K562 (cell line): ENCODE results near the gene NRSN2. TPM values are rescaled to one million over a fixed set of nuclear protein-coding genes. Genes with fewer than 3 reads are reported as not detected.
"Not testable (repeated sequence)": the region's sequence is repeated elsewhere in the genome, so short reads cannot be mapped to it uniquely, and the experiment has no call there.

Source experiments
- ATAC-seq: fragments of 200-7000 bp; cut with Tn5 transposase; 3 replicates; pipeline ENCODE4 v1.9.1; 2020; ENCODE audit warnings: moderate library complexity
- BruUV-seq: library from RNA; stranded (reverse); fragments of 400-500 nt; replicated peaks from 2 replicates; lab custom pipeline; 2021; lab: Mats Ljungman, UMichigan
- CTCF ChIA-PET: fragments of 300-600 bp; formaldehyde crosslinking; extraction: SDS; loops from one replicate; lab custom pipeline; 2021; ENCODE audit warnings: low intra/inter-chr PET ratio; lab: Yijun Ruan, JAX
- POLR2A ChIA-PET: fragments of 300-600, 350-650 bp; sonication (Branson Sonifier 250); formaldehyde crosslinking; extraction: SDS; loops from one replicate; lab custom pipeline; 2021; ENCODE audit warnings: antibody characterized with exemption, inconsistent platforms; lab: Yijun Ruan, JAX
- DNase-seq, 4 experiments: peaks; one replicate each; pipeline versions ENCODE4 v3.0.0 to v3.0.0-alpha.2; 2011 to 2018; ENCODE audit warnings: low spot score in 3 of 4, mixed read lengths in 3 of 4; ENCODE audit errors: extremely low read depth in 1 of 4
- FAIRE-seq: peaks from 2 replicates; lab custom pipeline; 2011; peaks lifted over from hg19 to GRCh38; lab: Jason Lieb, UNC
- H2AFZ ChIP-seq: 2 replicates; pipeline ENCODE4 v1.6.0; 2011; ENCODE audit warnings: low read depth, low read length, control low read depth, inconsistent platforms
- H3K27ac ChIP-seq: fragments of 200-600 bp; 3 replicates; pipeline ENCODE4 v1.8.0; 2011; ENCODE audit warnings: low read depth, mild to moderate bottlenecking, control low read depth, inconsistent platforms, low read length, moderate library complexity, mixed read lengths; ENCODE audit errors: extremely low read depth
- H3K27me3 ChIP-seq, 2 experiments: fragments of 300-600 bp in 1 of 2; 2 replicates in 1 of 2; 3 replicates in 1 of 2; pipeline versions ENCODE4 v1.6.0 to v1.8.0; 2011; ENCODE audit warnings: inconsistent platforms in 2 of 2, low read length in 2 of 2, mild to moderate bottlenecking in 1 of 2, mixed read lengths in 1 of 2, moderate library complexity in 1 of 2; ENCODE audit not compliant: control insufficient read depth in 2 of 2, insufficient read depth in 2 of 2
- H3K36me3 ChIP-seq: fragments of 300-600 bp; 3 replicates; pipeline ENCODE4 v1.8.0; 2011; ENCODE audit warnings: mild to moderate bottlenecking, low read length, inconsistent platforms; ENCODE audit not compliant: control insufficient read depth, insufficient read depth
- H3K4me1 ChIP-seq, 2 experiments: fragments of 200-600 bp in 1 of 2; replicated peaks in 1 of 2; 2 replicates in 1 of 2; 3 replicates in 1 of 2; pipeline versions ENCODE4 v1.5.1 to v1.8.0; 2011; ENCODE audit warnings: inconsistent platforms in 2 of 2, low read length in 2 of 2, mild to moderate bottlenecking in 1 of 2, mixed read lengths in 1 of 2, moderate library complexity in 1 of 2; ENCODE audit not compliant: control insufficient read depth in 2 of 2, insufficient read depth in 2 of 2
- H3K4me2 ChIP-seq: 2 replicates; pipeline ENCODE4 v1.6.1; 2011; ENCODE audit warnings: low read length, control low read depth, inconsistent platforms, mixed read lengths; ENCODE audit not compliant: insufficient read depth
- H3K4me3 ChIP-seq: fragments of 200-600 bp; sonication (generic), shearing (Covaris generic); 2 replicates; pipeline ENCODE4 v1.5.1; 2016; ENCODE audit warnings: control low read depth, inconsistent platforms
- H3K79me2 ChIP-seq: fragments of 200-600 bp; 3 replicates; pipeline ENCODE4 v1.8.0; 2011; ENCODE audit warnings: low read length, inconsistent platforms; ENCODE audit not compliant: control insufficient read depth, insufficient read depth
- H3K9ac ChIP-seq, 2 experiments: 2 replicates each; pipeline versions ENCODE4 v1.6.0 to v1.6.1; 2011; ENCODE audit warnings: low read depth in 2 of 2, low read length in 2 of 2, control low read depth in 1 of 2, inconsistent platforms in 1 of 2, mild to moderate bottlenecking in 1 of 2, mixed read lengths in 1 of 2; ENCODE audit not compliant: insufficient read depth in 1 of 2
- H3K9me1 ChIP-seq: one replicate; pipeline ENCODE4 v1.6.0; 2011; ENCODE audit warnings: inconsistent platforms, mild to moderate bottlenecking, low read length, moderate library complexity; ENCODE audit not compliant: control insufficient read depth, insufficient read depth
- H3K9me3 ChIP-seq: replicated peaks from 2 replicates; pipeline ENCODE4 v1.5.1; 2011; ENCODE audit warnings: low read depth, low read length, inconsistent platforms; ENCODE audit not compliant: control insufficient read depth, insufficient read depth
- H4K20me1 ChIP-seq: replicated peaks from 2 replicates; pipeline ENCODE4 v1.6.1; 2011; ENCODE audit warnings: low read length, inconsistent platforms, mixed read lengths; ENCODE audit not compliant: control insufficient read depth, insufficient read depth
- RBM25 ChIP-seq: fragments of 200-400 bp; formaldehyde crosslinking; IDR thresholded peaks from 2 replicates; pipeline ENCODE4 v1.6.1; 2018; ENCODE audit warnings: low read length, low read depth, moderate library complexity; ENCODE audit not compliant: severe bottlenecking
- RCOR1 ChIP-seq, 2 experiments: IDR thresholded peaks; 2 replicates each; pipeline ENCODE4 v1.6.1; 2012; ENCODE audit warnings: low read depth in 2 of 2, low read length in 2 of 2, borderline replicate concordance in 1 of 2, improper control_type of control experiment in 1 of 2
- SMARCA4 ChIP-seq: fragments of 450-650 bp; IDR thresholded peaks from 2 replicates; pipeline ENCODE4 v1.6.1; 2016
- ZNF121 ChIP-seq: sonication (generic); formaldehyde crosslinking; conservative IDR thresholded peaks from 2 replicates; pipeline ENCODE4 v1.8.0; 2022; ENCODE audit warnings: missing genetic modification reagents
- ZNF140 ChIP-seq: fragments of 250-450 bp; sonication (Bioruptor Pico); IDR thresholded peaks from 2 replicates; pipeline ENCODE4 v1.8.0; 2021; ENCODE audit warnings: moderate library complexity, mild to moderate bottlenecking, inconsistent platforms
- WGBS: fragments of 100-300 bp; shearing (Covaris generic); methylation state at CpG from one replicate; pipeline ENCODE4 v1.1.6; 2016; ENCODE audit warnings: low coverage, mixed read lengths; ENCODE audit not compliant: insufficient coverage; ENCODE audit errors: missing lambda C conversion rate; 5-methylcytosine and 5-hydroxymethylcytosine counted together
- in situ Hi-C: fragments of 300-500 bp; cut with MboI; formaldehyde crosslinking; loops from 4 replicates; pipeline ENCODE4 v1.15.0; 2018; ENCODE audit warnings: inconsistent platforms, mixed read lengths
- intact Hi-C: fragments of 100-400 bp; cut with micrococcal nuclease; formaldehyde crosslinking; loops from 2 replicates; pipeline ENCODE4 v1.14.2; 2022
- polyA plus RNA-seq, 8 experiments: library from polyadenylated mRNA; depleted of rRNA in 4 of 8; stranded (reverse) in 5 of 8; unstranded in 3 of 8; fragments of >200 nt; fragmentation: Nextera tagmentation in 2 of 8; fragmentation: Illumina TruSeq in 1 of 8; extraction: Ambion mirVana in 2 of 8; extraction: Trizol in 1 of 8; gene quantifications; 2 replicates each; pipeline versions ENCODE4 v1.2.1 to v1.2.3, GENCODE V29; 2011 to 2014; ENCODE audit warnings: inconsistent platforms in 1 of 8, missing spikeins in 1 of 8
- total RNA-seq, 7 experiments: library from RNA; depleted of rRNA in 6 of 7; stranded (reverse); fragments of >200 nt in 6 of 7; fragmentation: Illumina TruSeq in 2 of 7; extraction: Trizol in 2 of 7; gene quantifications; 2 replicates each; pipeline versions ENCODE4 v1.2.1 to v1.2.3, GENCODE V29; 2011 to 2021; ENCODE audit warnings: low replicate concordance in 1 of 7

NRSN2 gene
- total and polyA plus RNA-seq, 9 of the 15 experiments (the other 6 are each of a cell fraction or from before 2014, with no cell fraction given): 7.5 to 29.7 (median 11.1) TPM

- peak in 1 of 2 experiments; percentile 24; a peak in 1 of 4 replicates for TF ChIP-seq RCOR1 (IDR thresholded peaks at IDR 0.05; ENCODE audit: borderline replicate concordance in 1 of 2, low read depth in 2 of 2, low read length in 2 of 2)
Observed at GRCh38 chr20:330233-331149, 16.4 kb upstream of the NRSN2 start (continued).

DNA sequence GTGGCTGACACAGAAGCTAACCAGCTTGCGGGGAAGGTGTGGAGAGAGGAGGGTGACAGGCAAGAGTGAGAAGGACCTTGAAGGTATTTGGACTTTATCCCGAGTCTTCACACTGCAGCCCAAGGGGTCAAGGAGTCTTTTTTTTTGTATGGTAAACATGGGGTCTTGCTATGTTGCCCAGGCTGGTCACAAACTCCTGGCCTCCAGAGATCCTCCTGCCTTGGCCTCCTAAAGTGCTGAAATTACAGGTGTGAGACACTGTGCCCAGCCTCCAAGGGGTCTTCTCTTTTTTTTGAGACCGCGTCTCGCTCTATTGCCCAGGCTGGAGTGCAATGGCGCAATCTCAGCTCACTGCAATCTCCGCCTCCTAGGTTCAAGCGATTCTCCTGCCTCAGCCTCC lies 12.3 kb upstream of the NRSN2 start:
- ChIA-PET CTCF (no interaction called here), POLR2A (no interaction called here)
- H3K9ac ChIP-seq: no peak overlapping the region
- peaks cover 7% of the 10 kb centered on the region; the same call in 1 of the 3 replicates for H3K79me2 ChIP-seq
- peaks cover 8% of the 10 kb centered on the region; the same call in 1 of the 2 replicates for H4K20me1 ChIP-seq
- H3K36me3 ChIP-seq: peaks cover 11% of the 10 kb centered on the region; the same call in 1 of the 3 replicates
- peaks cover 7 to 8% of the 10 kb centered on the region in 2 experiments; a peak in 4 of 5 replicates for H3K4me1 ChIP-seq
- intact Hi-C loops: no loop called here
- in situ Hi-C loops: no loop called here
- no peaks in the 10 kb centered on the region for H3K27me3 ChIP-seq
- no peaks in the 10 kb centered on the region for H3K9me3 ChIP-seq
- no peak overlapping the region for H2AFZ ChIP-seq
- DNase-seq: no peak
- FAIRE-seq: no peak
- no TSS peak for BruUV-seq
- no peak overlapping the region for H3K27ac ChIP-seq
- no peak overlapping the region for H3K4me2 ChIP-seq
- H3K4me3 ChIP-seq: no peak overlapping the region
- peak; percentile 37 for TF ChIP-seq RBM25
- TF ChIP-seq ZNF121 (CRISPR knock-in tag): peak; percentile 91
- TF ChIP-seq ZNF140: no peak
- TF ChIP-seq SMARCA4: no peak
- ATAC-seq: no peak
- 76% methylated on average over 2 of the region's 8 CpGs for WGBS
- H3K9me1 ChIP-seq: peaks cover 3% of the 10 kb centered on the region

GRCh38 chr20:336040-336439 lies 10.9 kb upstream of the NRSN2 start:
- H4K20me1 ChIP-seq, intact Hi-C loops, H3K9ac ChIP-seq, ATAC-seq, H3K4me3 ChIP-seq, FAIRE-seq, H2AFZ ChIP-seq, H3K27me3 ChIP-seq, H3K9me1 ChIP-seq, H3K9me3 ChIP-seq, H3K27ac ChIP-seq, CTCF ChIA-PET, BruUV-seq, DNase-seq, H3K4me2 ChIP-seq, H3K36me3 ChIP-seq, in situ Hi-C loops, H3K4me1 ChIP-seq, H3K79me2 ChIP-seq: not testable (repeated sequence)
- no CpG with 5 or more reads among the region's 1 CpG for WGBS
- POLR2A ChIA-PET: interaction anchor here (1.1 kb wide), 1 partner anchor 124 kb away, joined by 3 read pairs; no protein-coding TSS in a partner anchor
